Dedifferentiated amniotic fluid mesenchymal stem cell (primary cell): ENCODE data around the gene ROBO3.

Experiments used
- DNase-seq: peaks from one replicate; pipeline ENCODE4 v3.0.0-alpha.2; 2016; ENCODE audit errors: extremely low spot score

ROBO3 gene, protein sequence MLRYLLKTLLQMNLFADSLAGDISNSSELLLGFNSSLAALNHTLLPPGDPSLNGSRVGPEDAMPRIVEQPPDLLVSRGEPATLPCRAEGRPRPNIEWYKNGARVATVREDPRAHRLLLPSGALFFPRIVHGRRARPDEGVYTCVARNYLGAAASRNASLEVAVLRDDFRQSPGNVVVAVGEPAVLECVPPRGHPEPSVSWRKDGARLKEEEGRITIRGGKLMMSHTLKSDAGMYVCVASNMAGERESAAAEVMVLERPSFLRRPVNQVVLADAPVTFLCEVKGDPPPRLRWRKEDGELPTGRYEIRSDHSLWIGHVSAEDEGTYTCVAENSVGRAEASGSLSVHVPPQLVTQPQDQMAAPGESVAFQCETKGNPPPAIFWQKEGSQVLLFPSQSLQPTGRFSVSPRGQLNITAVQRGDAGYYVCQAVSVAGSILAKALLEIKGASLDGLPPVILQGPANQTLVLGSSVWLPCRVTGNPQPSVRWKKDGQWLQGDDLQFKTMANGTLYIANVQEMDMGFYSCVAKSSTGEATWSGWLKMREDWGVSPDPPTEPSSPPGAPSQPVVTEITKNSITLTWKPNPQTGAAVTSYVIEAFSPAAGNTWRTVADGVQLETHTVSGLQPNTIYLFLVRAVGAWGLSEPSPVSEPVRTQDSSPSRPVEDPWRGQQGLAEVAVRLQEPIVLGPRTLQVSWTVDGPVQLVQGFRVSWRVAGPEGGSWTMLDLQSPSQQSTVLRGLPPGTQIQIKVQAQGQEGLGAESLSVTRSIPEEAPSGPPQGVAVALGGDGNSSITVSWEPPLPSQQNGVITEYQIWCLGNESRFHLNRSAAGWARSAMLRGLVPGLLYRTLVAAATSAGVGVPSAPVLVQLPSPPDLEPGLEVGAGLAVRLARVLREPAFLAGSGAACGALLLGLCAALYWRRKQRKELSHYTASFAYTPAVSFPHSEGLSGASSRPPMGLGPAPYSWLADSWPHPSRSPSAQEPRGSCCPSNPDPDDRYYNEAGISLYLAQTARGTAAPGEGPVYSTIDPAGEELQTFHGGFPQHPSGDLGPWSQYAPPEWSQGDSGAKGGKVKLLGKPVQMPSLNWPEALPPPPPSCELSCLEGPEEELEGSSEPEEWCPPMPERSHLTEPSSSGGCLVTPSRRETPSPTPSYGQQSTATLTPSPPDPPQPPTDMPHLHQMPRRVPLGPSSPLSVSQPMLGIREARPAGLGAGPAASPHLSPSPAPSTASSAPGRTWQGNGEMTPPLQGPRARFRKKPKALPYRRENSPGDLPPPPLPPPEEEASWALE (N-terminal part only)

DNA sequence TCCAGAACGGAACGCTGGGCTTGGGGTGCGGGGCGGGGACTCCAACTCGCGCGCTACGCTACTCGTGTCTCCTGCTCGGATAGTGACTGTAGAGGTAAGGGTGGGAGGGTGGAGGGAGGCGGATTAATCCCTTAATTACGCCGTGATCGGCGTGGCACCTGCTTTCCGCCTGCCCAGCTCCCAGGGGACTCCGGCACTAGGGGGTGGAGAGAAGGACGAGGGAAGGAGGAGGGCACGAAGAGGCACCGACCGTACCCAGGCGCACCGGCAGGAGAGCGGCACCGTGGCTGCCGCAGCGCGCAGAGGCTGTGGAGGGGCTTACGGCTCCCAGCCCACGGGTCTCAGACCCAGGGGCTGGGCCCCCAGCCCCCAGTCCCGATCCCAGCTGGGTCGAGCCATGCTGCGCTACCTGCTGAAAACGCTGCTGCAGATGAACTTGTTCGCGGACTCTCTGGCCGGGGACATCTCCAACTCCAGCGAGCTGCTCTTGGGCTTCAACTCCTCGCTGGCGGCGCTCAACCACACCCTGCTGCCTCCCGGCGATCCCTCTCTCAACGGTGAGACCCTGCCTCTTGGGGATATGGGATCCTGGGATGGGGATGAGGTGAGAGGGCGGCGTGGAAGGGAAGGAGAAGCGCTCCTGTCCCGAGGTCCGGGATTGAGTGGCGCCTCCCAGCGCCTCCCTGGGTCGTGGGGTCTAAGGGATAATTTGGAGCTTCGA is at the start of gene ROBO3:
Gene ROBO3, plus strand, starts transcription at position 252 of the 721 bp plus-strand sequence. Its CDS starts 146 bp downstream, at position 398.
- no peak for DNase-seq

DNA sequence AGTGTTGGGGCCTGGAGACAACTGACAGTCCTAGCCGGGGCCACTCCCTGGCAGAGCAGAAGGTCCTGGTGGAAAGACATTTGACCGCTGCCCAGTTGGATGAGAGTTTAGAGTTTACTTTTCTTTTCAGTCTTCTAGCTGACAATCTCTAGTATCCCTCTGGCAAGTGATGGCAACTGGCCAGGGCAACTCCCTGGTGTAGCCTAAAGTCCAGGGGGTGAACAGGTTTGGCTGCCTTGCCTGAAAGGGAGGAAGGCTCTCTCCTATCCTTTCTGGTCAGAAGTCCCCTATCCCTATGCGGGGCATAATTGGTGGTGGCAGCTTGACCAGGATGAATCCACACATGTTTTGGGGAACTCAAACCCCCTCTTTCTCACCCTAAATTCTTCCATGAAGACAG is 48.2 kb upstream of the ROBO3 start:
- no peak for DNase-seq

DNA sequence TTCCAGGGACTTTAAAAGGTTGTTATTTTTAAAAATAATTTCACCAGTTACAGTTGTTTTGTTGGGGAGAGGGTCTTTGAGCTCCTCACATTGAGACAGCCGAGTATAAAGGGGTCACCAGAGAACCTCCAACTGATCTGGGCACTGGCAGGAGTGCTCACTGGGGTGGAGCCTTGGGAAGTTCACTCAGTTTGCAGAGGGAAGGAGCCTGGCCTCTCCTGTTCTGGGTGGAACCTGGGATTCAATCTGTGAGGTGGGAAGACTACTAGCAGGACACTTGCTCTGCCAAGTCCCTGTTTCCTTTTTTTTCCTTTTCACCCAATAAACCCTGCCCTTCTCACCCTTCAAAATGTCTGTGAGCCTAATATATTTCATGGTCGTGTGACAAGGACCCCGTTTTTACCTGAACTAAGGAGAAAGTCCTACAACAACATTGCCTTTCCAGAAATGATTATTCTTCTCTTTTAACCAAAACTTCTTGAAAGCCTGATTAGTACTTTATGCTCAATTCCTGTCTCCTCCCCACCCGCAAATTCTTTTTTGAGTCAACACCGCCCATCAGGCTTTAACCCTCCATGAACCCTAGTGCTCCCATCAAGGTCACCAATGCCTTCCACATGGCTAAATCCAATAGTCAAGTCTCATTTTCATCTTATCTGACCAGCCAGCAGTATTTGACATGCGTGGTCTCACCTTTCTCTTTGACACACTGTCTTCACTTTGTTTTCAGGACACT is 43.1 kb upstream of the ROBO3 start:
- no peak for DNase-seq

DNA sequence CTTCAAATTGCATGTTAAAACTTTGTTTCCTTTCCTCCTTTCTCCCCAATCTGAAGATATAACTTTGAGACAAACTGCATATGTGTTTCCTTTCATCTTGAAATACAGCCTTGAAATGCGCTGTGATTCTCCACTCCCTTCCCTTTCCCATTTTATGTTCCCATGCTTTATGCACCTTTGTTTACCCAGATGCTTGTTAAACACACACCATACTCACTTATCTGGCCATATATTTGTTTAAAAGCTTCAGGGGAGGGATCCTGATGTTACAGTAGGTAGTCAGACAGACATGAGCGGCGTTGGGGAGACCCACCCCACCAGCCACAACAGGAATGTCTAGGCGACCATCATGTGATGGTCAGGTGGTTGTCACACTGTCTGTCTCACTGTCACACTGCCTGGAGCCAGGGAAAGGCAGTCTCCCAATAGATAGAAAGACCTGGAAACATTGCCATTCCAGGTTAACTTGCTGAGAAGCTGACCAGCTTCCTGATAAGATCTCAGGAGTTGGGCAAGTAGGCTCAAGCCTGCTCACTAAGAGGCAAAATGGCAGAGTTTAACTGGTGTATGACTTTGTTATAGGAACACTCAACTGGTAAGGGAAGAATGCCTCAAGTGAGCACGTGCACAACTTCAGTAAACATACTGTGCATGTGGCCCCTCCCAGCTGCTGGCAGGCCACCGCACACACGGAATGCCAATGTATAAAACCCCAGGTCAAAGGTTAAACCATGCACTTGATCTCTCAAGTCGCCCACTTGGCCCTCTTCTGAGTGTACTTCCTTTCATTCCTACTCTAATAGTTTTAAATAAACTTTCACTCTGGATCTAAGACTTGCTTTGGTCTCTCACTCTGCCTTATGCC is 41.5 kb upstream of the ROBO3 start:
- no peak for DNase-seq

DNA sequence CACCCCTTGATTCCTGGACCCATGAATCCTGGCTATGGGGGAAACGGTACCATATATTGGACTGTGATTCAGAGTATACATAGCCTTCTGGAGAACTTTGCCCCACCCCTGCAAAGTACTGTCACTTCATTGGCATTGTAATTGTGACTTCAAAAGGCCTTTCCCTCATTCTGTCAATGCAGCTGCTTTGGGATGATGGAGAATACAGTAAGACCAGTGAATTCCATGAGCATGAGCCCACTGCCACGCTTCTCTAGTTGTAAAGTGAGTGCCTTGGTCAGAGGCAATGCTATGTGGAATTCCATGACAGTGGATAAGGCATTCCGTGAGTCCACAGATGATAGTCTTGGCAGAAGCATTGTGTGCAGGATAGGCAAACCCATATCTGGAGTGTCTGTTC is 39.4 kb upstream of the ROBO3 start:
- no peak for DNase-seq

DNA sequence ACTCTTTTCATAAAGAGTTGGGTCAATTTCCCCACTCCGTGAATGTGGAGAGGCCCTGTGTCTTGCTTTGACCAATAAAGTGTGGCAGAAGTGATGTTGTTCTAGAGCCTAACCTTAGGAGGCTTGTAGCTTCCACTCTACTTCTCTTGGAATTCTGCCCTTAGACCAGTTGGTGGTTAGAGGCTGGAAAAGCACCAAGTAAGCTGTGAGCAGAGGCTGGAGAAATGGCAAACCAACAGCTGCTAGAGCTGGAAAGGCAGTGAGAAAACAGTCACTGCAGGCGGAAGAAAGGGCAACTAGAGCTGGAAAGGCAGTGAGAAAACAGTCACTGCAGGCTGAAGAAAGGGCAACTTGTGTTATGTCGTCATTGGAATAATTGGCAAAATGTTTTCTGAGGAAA is 35.2 kb upstream of the ROBO3 start:
- no peak for DNase-seq

DNA sequence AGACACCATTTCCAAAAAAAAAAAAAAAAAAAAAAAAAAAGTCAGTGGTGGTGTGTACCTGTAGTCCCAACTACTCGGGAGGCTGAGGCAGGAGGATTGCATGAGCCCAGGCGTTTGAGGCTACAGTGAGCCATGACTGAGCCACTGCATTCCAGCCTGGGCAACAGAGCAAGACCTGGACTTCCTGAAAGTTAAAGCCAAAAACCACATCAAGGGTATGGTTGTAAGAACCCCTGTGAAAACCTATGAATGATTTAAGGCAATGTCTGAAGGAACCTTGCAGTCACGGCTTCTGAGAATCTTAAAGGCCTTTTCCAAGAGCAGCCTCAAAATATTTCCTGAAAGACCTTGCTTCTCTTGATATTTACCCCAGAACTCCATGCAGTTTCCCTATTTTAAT is 34.5 kb upstream of the ROBO3 start:
- no peak for DNase-seq

DNA sequence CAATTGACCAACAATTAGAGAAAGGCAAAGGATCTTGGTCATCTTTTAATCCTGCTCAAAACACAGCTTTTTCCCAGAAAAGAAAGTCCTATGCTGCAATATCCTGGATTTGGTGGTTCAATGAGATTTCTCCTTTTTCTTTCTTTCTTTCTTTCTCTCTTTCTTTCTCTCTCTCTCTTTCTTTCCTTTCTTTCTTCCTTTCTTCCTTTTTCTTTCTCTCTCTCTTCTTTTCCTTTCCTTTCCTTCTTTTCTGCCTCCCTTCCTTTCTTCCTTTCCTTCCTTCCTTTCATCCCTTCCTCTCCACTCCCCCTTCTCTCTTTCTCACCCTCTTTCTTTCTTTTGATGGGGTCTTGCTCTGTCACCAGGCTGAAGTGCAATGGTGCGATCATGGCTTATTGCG is 33.3 kb upstream of the ROBO3 start:
- no peak for DNase-seq

DNA sequence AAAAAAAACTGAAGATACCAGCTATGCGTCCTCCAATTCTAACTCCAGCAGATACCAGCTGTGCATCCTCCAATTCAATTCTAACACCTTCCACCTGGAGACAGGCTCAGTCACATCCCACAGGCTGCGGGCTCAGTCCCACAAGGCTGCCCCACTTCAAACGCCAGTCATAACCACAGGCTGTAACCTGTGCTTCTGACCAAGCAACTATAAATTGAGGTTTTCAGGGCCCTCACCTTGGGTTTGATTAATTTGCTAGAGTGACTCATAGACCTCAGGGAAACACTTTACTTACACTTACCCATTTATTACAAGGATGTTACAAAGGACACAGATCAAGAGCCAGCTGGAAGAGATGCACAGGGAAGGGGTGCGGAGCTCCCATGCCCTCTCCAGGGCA is 32.7 kb upstream of the ROBO3 start:
- DNase-seq = no peak

DNA sequence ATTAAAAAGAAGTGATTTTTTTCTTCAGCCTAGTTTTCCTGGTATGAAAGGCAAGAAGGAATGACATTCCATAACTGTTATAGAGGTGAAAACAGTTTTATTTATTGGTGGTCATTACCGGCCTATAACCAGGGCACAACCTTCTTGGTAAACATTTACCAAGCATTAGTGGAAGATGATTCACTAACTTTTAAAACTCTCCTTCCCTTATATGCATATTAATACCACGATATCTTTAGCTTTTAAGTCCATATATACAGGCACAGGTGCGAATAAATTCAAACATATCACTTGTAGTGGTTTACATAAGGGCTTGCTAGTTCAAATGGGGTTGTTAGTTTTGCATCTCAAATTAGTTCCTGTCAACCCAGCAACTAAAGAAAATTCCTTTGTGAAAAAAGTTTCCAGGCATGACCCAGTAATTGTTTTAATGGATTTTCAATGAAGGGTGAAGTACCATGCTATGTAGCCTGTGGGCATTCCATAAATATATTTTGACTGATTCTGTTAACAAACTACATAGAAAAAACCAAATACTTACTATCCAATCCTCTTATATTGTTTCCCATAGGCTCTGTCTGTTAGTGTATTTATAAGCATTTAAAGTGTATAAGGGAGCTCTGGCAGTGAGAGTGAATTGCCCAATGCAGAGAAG is 30.6 kb upstream of the ROBO3 start:
- no peak for DNase-seq

DNA sequence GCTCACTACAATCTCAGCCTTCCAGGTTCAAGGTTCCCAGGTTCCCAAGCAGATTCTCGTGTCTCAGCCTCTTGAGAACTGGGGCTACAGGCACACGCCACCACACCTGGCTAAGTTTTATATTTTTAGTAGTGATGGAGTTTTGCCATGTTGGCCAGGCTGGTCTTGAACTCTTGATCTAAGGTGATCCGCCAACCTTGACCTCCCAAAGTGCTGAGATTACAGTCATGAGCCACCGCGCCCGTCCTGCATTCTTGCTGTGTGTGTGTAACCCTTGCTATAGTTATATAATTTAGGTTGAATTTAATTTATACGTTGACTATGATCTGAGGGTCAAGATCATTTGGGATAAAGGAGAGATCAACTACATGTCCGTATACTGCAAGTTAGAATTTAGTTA is 29.3 kb upstream of the ROBO3 start:
- DNase-seq = no peak

DNA sequence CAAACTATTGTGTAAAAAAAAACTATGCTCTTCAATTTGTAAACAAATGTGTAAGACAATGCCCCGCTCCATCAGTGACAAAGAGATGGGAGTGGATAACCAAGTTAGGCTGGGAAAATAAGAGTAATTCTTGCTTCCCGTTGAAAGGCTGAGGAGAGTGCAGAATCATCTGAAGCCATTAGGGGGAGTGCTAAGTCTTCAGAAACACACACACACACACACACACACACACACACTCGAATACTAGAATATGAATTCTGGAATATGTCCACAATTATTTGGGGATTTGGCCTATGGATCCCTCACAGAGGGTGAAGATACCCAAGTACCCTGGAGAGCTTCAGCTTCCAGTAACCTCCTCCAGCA is 27.8 kb upstream of the ROBO3 start:
- peak; percentile 92 for DNase-seq

DNA sequence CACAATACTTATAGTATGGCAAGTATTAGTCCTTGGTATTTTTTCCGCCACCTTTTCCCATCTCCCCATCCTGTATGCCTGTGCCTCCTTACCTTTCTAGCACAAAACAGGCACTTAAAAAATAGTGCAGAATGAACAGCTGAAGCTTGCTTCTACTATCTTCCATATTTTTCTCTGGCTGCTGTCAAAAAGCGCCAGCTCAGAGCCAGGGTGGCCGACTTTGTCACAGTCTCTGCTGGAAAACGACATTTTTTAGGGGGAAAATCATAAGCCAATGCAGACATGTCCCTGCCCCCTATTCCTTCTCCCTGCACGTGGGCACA is 26.5 kb upstream of the ROBO3 start:
- no peak for DNase-seq

DNA sequence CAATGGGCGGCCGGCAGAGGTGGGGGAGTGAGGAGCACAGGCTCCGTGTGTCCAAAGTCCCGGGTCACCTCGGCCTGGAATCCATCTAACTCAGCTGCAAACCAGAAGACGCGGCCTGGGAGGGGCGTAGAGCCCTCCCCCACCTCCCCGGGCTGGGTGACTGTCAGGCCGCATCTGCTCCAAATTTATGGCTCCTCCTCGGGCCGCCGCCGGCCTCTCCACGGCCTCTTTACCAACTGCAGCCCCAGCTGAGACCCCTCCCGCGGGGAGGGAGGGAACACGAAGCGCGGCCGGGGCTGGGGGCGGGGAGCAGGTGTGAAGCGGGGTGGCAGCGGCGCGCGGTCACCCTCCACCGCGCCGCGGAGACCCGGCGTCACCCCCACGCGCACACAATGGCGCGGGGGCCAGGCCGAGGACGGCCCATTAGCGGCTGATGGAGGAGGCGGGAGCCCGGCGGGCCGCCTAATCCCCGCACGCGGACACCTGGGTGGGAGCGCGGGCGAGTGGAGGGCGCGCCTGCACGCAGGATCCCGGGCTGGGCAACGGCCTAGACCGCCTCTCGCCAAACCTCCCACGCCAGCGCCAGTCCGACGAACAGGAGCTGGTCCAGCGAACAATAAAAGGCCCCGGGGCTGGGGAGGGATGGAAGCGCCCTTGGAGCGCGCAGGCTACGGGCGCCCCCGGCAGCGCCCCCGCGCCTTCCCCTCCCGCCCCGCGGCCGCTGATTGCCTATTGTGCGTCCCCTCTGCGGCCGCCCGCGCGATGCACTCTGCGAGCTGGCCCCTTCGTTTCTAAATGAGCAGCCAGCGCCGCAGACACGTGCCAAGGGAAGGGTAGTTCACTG is 25.9 kb upstream of the ROBO3 start:
- no peak for DNase-seq

DNA sequence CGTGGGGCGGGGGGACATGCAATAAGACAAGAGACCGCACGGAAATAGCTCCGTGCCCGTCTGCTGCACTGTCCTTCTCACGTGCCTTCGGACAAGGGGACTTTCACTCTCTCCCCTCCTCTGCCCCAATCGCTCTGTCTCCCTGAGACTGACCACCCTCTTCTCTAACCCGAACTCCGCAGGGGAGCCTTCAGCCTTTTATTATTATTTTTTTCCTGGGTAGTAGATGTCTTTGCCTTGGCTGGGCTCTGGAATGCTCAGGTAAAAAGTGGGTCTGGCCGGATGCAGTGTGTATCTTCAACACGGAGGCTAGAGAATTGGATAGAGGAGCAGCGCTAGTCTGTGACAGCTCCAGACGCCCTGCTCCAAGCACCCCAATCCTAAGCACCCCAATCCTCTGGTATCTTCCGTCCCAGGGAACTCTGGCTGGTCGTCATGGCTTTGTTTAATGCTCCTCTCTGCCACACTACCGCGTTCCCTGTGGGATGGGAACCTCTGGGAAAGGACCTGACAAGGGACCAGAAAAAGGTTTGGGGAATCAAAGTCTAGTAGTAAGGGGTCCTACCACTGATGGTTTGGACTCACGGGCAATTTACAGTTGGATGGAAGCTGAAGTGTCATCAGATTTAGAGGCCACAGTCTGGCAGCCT is 25.1 kb upstream of the ROBO3 start:
- DNase-seq = no peak

DNA sequence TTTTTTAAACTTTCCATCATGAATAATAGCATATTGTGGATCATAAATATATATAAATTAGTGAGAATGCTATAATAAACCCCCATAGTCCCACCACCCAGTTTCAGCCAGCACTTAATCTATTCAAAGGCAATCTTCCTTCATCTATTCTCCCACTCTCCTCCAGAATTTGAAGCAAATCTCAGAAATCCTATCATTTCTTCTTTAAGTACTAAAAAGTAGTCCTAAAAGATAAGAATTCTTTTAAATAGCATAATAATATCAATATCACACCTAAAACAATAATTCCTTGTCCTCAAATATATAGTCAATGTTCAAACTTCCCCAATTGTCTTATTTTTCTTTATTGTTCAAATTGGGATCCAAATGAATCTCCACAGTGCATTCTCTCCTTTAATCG is 24.6 kb upstream of the ROBO3 start:
- no peak for DNase-seq

DNA sequence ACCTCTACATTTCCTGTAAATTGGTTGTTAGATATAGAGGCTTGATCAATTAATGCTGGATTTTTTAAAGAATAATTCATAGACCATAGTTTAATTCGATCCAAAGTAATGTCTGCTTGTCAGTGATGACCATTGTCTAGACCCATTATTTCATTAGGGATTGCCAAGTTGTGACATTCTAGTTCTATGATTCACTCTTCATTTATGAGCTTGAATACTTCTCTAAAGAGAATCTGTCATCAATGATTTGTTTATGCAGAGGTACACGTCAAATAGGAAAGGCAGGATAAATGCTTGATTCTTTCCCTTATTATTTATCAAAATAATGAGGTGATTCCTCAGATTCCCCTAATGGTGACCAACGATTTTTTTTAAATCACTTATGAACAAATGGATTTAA is 24.0 kb upstream of the ROBO3 start:
- no peak for DNase-seq

DNA sequence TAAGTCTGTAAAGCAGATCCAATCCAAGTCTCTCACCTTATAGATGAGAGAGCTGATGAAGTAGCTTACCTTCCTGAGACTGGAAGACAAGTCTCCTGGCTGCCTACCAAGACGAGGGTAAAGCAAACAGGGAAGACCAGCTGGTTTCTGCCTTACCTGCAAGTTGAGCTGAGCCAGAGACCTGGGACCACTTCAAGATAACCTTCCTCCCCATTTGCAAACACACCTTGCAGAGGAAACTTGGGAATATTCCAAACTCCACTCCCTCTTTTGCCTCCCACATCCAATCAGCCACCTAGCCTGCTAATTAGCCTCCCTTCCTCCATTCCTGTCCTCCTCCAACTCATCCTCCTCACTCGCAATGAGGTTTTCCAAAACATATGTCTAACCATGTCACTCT is 23.4 kb upstream of the ROBO3 start:
- DNase-seq = no peak
